Panc1 (cell line): ENCODE measurements around the gene APBB2.
A peak's percentile ranks its signal among the peaks of the same experiment; 100 is the strongest.

Source experiments
- CTCF ChIP-seq: fragments of 450-650 bp; IDR thresholded peaks from 2 replicates; pipeline ENCODE4 v1.5.1; 2017; ENCODE audit warnings: mild to moderate bottlenecking
- POLR2AphosphoS5 ChIP-seq: IDR thresholded peaks from 2 replicates; pipeline ENCODE4 v1.6.1; 2012; ENCODE audit warnings: mild to moderate bottlenecking, low read depth, low read length, moderate library complexity
- SIN3A ChIP-seq: IDR thresholded peaks from 2 replicates; pipeline ENCODE4 v1.6.1; 2012; ENCODE audit warnings: low read depth, mild to moderate bottlenecking, low read length, moderate library complexity, borderline replicate concordance; ENCODE audit not compliant: insufficient read depth
- TCF7L2 ChIP-seq: IDR thresholded peaks from 2 replicates; pipeline ENCODE4 v1.6.1; 2011; ENCODE audit warnings: mild to moderate bottlenecking, low read depth, low read length, inconsistent platforms
- TF ChIP-seq, protein P1 (sequence below), 2 experiments: IDR thresholded peaks; 2 replicates each; pipeline ENCODE4 v1.6.1; 2011 to 2012; ENCODE audit warnings: low read depth in 2 of 2, control low read depth in 1 of 2, low read length in 1 of 2, mild to moderate bottlenecking in 1 of 2, moderate library complexity in 1 of 2; ENCODE audit not compliant: insufficient read depth in 1 of 2

GRCh38 chr4:40916880-40917279 is 297.5 kb downstream of the APBB2 start:
- TF ChIP-seq CTCF (peak; percentile 45), POLR2AphosphoS5 (no peak), TCF7L2 (no peak), SIN3A (no peak)
- TF ChIP-seq, protein P1, sequence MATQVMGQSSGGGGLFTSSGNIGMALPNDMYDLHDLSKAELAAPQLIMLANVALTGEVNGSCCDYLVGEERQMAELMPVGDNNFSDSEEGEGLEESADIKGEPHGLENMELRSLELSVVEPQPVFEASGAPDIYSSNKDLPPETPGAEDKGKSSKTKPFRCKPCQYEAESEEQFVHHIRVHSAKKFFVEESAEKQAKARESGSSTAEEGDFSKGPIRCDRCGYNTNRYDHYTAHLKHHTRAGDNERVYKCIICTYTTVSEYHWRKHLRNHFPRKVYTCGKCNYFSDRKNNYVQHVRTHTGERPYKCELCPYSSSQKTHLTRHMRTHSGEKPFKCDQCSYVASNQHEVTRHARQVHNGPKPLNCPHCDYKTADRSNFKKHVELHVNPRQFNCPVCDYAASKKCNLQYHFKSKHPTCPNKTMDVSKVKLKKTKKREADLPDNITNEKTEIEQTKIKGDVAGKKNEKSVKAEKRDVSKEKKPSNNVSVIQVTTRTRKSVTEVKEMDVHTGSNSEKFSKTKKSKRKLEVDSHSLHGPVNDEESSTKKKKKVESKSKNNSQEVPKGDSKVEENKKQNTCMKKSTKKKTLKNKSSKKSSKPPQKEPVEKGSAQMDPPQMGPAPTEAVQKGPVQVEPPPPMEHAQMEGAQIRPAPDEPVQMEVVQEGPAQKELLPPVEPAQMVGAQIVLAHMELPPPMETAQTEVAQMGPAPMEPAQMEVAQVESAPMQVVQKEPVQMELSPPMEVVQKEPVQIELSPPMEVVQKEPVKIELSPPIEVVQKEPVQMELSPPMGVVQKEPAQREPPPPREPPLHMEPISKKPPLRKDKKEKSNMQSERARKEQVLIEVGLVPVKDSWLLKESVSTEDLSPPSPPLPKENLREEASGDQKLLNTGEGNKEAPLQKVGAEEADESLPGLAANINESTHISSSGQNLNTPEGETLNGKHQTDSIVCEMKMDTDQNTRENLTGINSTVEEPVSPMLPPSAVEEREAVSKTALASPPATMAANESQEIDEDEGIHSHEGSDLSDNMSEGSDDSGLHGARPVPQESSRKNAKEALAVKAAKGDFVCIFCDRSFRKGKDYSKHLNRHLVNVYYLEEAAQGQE (IDR thresholded peaks at IDR 0.05; ENCODE audit: insufficient read depth in 1 of 2, low read depth in 2 of 2, low read length in 1 of 2) = no peak
